HG03159 (cell line): ENCODE results near the gene ISY1.
"Not testable (repeated sequence)": the region's sequence is repeated elsewhere in the genome, so short reads cannot be mapped to it uniquely, and the experiment has no call there.

Experiments
- ATAC-seq: cut with Tn5 transposase; IDR thresholded peaks from one replicate; pipeline ENCODE4 v1.9.1; 2021; ENCODE audit warnings: mild to moderate bottlenecking, moderate library complexity; ENCODE audit not compliant: unreplicated experiment

Gene ISY1

DNA sequence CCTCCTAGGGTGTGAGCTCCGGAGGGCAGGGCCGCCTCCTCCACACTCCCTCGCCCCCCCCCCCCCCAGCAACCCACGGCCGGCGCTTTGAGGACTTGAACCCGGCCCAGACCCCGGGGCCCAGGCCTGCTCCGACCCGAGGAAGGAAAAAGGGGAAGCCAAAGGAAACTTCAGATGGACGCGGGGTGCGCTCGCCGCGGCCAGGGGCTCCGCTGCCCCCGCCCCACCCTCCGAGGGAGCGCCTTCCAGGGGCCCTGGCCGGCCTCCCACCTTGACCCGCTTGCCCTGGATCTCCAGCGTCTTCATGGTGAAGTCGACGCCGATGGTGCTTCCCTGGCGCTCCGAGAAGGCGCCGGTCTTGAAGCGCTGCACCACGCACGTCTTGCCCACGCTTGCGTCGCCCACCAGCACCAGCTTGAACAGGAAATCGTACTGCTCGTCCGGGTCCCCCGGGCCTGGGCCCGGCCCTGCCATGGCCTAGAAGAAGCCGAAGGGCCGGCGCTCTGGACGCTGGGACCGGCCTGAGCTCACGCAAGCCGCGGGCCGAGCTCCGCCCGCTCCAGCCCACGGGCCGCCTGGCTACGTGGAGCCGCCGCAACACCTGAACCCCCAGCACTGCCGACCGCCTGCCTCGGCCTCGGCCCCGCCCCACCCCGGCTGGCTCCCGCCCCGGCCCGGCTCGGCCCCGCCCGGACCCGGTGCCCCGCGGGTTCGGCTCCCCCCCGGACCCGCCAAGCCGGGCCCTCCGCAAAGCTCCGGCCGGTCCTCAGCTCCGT lies 39.7 kb downstream of the ISY1 start:
- ATAC-seq, result no peak

DNA sequence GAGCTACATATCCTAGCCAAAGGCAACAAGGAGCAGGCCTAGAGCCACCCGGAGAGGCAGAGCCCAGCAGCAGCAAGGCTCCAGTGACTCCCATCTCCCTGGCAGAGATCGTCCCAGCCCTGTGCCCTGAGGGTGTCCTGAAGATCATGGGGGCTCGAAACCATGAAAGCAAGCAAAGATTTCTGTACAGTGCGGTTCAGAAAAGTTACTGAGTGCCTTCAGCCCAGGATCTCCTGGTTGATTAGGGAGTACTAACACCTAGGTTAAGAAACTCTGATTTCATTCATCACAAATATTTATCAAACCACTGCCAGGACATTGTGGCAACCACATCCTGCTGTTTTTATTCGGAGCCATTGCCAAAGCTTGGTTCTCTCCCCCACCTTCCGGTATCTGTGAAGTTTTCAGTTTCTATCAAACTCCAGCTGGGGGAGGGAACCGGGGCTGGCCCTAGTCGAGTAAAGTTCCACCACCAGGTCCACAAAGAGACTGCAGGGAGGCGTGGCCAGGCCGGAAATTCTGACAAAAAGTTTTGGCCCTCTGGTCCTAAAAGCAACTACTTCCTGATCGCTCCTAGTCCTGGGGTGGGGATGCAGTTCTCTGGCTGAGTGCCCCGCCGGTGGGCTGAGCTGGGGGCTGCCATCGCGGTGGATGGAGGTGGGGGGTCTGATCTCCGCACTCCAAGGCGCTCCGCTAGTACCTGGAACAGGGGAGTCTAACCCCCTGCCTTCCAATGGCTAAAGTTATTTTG lies 40.4 kb downstream of the ISY1 start:
- ATAC-seq, result peak; percentile 70

DNA sequence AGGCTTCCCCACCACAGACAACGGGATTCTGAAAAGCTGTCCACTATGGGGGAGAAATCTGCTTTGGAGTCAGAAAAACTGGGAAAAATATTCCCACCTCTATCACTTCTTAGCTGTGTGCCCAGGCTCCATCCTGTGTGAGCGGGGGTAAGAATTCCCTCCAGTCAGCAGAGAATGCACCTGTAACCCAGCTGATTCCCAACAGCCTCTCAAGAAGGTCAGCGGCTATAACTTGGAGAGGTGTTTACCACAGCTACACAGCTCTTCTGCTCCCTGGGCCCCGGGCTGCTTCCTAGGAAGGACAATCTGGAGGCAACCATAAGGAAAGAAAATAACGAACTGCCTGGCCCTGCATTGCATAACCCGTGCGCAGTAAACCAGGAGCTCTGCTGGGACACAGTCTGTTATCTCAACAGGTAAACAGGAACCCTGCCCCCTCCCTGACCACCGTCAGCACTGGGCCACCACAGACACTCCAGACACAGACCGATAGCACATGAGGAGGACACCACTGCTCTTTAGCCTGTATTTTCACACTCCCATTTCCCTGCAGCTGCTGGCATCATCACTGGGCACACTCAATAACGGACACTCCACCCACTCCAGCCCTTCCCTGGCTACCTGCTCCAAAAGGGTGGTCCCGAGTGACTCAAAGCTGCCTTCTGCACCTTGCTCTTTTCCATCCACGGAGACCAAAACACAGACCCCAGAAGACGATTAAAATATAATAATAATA lies 41.3 kb downstream of the ISY1 start:
- ATAC-seq, result no peak

DNA sequence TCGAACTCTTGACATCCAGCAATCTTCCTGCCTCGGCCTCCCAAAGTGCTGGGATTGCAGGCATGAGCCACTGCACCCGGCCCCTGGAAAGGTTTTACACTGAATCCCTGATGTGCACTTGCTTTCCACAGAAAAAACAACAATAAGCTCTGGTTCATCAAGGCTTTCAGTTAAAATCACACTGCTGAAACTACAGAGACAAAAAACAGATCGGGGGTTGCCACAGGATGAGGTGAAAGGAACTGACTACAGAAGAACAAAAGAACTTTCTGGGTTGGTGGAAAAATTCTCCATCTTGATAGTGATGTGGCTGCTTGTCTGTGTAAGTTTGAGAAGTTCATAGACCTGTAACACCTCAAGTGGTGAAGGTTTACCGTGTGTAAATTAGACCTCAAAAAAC lies 42.1 kb downstream of the ISY1 start:
- no peak for ATAC-seq

DNA sequence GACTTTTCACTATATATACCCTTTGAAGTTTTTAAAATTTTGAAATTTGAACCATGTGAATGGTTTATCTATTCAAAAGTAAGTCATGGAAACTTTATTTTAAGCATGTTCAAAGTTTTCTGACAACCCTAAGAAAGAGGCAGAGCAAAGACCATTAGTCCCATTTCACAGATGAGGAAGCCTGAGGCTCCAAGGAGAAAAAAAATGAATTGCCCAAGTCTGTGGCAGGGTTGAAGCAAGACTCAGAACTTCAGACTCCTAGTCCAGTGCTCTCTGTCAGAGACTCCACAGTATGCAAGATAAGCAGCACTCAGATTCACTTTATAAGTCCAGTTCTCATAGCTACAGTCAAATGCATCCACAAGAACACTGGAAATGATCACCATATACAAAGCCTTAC lies 43.7 kb downstream of the ISY1 start:
- ATAC-seq, result no peak

DNA sequence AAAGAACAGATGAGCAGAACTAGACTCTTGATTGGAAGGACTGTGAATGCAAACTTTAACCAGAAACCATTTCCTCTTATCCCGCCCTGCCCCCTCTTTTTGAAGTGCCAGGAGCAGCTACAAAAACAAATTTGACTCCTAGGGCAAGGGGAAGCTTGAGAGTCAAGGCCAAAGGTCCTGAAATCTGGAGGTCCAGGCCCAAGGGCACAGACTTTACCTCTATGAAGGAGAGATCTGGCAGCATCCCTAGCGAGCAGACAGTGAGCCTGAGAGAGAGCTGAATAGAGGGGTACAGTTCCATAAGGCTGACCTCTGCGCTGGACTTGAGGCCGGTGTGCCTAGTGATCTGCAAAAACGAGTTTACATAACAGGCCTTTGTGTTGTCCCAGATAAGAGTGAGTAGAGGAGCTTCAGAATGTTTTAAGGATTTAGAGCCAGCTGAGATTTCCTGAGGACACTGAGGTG lies 44.3 kb downstream of the ISY1 start:
- ATAC-seq, result no peak

DNA sequence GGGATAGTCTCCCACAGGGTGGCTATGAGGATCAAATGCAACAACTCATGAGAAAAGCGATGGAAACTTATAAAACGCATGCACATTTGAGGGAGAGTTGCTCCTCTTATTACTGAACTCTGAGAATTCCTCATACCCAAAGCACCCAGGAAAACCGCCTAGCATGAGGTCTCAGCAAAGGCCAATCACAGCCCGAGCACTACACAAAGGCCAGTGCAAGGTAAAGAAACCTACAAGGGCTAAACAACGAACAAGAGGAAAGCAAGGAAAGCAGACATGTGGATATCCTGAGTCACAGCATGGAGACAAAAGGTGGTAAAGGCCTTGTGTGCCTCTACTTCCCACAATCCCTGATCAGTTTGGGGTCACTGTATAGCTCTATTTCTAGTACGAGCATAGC lies 46.4 kb downstream of the ISY1 start:
- ATAC-seq, result no peak

DNA sequence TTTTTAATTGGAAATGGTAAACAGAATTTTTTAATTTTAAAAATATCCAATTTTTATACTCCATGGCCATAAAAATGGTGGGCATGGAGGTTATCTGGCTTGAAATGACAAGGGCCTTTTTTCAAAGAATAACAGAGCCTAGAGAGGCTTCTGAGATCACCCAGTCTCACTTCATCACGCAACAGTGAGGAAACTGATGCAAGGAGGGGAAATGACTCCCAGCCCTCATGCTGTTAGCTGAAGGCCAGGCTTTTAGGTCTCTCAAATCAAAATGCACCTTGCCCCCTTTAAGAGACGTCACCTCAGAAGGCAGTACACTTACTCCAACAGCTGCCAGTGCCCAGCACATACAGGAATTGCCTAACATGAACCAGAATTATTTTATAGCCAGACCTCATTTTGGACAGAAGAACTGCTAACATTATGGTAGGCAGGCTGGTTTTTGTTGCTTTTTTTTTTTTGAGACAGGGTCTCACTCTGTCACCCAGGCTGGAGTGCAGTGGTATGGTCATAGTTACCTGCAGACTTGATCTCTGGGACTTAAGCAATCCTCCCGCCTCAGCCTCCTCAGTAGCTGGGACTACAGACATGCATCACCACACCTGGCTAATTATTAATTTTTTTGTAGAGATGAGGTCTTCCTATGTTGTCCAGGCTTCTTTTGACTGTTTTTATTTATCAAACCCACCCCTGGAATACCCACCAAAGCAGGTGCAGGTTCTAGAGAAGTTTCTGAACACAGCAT lies 48.4 kb downstream of the ISY1 start:
- ATAC-seq, result no peak

DNA sequence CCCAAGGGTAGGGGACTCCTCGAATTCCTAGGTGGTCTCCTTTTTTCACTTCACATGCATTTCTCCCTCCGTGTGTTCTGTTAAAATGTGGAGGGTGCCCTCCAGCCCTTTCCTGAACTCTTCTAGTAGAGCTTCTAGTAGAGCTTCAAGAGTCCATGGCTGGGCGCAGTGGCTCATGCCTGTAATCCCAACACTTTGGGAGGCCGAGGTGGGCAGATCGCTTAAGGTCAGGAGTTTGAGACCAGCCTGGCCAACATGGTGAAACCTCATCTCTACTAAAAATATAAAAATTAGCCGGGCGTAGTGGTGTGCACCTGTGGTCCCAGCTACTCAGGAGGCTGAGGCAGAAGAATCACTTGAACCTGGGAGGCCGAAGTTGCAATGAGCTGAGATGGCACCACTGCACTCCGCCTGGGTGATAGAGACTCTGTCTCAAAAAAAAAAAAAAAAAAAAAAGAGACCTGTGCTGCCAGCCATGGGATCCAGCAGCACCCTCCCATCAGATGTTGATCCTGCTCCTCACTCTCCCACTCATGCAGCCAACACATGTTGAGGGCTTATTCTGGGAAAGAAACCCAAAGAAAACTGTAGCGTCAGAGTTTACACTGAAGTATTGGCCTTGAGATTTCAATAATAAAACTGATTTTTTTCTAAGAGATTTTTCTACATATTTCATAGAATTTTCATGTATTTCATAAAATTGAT lies 49.6 kb downstream of the ISY1 start:
- not testable (repeated sequence) for ATAC-seq

DNA sequence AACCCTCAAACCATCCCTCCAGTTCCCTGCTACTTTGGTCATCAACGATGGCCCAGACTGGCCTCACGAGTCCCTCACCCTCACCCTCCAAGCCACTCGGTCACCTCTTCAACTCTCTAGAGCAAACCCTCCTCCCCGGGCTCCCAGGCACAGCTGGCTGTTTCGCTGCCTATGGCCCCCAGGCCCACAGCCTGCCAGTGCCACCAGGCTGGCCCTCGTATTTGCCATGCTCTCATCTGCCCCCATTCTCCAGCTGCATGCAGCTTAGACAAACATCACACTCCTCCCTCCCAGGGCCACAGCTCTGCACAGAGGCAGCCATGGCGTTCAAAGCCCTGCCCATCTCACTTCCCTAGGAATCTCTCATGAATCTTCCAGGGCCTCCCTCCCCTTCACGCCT lies 53.1 kb downstream of the ISY1 start:
- no peak for ATAC-seq

DNA sequence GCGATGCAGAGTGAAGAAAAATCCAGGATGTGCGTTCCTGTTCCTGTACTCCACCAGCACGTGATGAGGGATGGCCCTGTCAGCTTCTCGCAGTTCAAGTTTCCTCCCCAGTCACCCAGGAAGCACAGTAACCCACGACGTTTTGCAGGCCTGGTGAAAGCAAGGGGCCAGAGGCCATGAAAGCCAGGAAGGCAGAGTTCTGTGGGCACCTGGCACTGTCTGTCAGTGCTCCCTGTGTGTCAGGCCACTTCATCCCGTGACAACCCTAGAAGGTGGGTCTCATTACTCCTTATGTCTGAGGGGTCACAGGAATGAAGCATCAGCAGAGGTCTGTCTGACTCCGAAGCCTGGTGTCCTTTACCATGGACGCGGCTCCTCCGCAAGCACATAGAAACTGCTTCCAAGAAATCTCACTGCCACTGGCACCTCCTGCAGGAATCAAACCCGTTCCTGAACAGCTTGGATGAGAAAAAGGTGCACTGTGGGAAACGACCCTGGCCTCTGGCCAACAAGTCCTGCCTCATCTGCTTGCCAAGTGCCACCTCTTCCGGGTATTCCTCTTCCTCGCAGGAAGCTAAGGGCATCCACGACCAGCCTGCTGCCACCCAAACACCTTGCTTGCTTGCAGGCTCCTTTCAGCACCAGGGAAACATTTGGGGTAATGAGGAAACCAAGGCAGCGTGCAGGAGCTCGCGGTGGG lies 53.8 kb downstream of the ISY1 start:
- no peak for ATAC-seq

DNA sequence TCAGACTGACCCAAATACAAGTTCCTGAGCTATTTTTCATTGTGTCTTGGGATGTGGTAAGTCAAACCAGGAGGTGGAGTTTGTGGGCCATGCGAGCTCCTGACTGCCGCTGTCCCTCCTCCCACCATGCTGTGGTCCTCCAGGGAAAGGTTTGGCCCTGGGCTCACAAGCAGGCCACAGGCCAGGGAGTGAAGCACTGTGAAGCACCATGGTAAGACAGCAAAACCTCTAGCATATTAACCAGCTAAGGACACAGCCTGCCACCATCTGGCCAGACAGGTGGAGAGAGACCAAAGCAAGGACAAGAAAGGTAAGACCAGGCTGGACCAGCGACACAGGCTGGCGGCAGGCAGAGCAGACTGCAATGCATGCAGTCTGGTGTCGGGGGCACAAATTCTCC lies 54.5 kb downstream of the ISY1 start:
- ATAC-seq, result no peak

DNA sequence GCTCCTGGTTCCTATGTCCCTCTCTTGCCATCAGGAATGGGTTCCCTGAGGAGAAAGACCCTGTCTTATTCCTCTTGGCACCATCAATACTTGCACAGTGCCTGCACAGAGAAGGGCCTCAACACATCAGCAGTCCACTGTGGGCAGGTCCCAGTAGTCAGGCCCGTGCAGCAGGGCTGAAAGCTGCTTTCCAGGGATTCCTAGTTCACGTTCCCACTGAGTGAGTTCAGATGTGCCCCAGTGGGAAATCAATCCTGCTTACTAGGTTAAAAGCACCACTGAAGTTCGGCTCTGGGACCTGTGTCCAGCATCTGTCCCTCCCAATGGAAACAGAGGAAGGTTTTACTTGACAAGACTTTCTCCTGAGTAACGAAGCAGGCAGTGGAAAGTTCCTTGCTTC lies 55.0 kb downstream of the ISY1 start:
- no peak for ATAC-seq

DNA sequence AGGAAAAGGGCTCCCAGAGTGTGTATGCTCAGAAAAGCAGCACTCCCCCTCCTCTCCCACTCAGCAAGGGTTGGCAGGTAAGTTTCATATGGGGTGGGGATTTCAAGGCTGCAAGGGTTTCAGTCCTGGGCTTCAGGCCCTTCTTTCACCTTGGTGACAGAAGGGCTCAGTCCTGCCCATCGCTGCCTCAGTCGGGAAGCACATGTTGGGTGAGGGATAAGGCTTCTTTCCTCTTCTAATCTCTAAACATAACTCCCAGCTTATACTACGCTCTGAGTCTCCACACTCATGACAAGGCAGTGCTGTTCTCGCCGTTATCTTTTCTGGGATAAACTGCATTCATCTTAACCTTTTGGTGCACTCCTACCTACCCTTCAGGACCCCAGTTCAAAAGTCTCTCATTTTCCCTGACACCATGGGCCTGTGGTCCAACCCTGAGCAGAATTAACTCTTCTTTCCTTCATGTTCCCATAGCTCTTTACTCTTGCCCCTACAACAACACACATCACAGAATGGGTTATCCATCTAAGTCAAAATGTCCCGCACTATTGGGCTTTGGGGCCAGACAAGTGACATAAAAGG lies 56.3 kb downstream of the ISY1 start:
- no peak for ATAC-seq

DNA sequence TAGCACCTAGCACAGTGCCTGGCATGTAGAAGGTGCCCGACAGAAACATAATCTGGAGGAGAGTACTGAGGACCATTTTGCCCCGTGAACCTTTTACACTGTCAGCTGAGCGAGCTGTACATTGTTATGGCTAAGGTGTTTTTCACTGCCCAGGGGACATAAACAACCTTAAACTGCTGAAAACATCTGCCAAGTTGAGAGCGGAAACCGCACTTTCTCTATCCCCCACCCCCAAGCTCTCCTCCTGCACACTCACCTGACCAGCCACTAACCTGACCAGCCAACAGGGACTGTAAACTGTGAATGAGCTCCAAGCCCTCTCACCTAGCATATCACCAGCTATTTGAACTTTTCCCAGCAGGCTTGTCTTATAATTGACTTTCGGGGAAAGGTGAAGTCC lies 56.8 kb downstream of the ISY1 start:
- no peak for ATAC-seq

DNA sequence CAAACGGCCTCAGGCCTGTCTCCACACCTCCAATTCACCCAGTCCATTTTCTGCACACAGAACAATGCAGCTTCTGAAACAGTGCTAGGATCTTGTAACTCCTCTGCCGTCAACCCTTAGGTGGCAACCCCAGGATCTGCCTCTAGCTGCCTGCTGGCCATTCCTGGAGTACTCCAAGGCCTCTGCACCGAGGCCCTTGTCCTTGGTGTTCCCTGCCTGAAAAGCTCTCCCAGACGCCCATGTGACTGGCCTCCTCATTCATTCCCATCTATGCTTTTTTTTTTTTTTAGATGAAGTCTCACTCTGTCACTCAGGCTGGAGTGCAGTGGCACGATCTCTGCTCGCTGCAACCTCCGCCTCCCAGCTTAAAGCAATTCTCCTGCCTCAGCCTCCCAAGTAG lies 57.6 kb downstream of the ISY1 start:
- no peak for ATAC-seq

DNA sequence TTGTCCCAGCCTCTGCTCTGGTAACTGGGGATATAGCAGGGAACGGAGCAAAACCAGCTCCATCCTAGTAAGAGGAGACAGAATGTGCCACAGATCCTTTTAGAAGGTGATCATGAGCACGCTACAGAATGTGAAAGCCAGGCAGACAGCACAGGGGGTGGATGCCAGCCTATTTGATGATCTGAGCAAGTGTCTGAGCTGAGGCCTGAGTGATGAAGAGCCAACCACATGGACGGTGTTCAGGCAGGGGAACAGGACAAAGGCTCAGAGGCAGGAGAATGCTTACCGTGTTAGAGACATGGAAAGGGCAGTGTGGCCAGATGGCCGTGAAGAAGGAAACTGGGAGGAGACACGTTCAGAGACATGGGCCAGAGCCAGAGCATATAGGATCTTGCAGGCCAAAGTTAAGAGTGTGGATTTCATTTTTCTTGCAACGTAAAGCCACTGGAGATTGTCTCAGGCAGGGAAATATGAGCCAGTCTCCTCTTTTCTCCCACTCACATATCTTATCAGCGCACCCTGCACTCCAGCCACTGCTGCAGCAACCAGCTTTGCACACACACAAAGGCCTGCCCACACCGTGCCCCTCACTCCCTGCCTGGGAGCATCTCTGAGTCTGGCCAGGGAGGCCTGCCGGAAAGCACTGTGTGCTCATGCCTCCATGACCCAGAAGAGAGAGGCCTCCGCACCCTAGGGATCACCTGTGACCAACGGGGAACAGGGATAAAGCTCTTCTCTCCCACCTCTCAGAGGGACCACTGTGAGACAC lies 59.3 kb downstream of the ISY1 start:
- no peak for ATAC-seq

DNA sequence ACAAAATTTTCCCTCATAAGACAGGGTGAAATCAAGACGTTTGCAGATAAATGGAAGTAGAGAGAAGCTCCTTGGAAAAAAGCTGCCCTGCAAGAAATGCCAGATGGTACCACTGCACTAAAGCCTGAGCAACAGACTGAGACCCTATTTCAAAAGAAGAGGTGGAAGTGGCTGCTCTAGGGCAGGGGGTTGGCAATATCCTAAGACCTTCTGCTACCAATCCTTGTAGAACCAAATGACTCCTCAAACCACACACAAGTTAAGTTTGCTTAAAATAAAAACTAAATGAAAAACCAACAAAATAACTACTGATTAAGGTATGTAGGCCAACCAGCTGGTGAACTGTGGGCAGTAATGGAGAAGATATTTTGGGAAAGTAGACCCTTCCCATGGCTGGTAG lies 60.6 kb downstream of the ISY1 start:
- no peak for ATAC-seq

DNA sequence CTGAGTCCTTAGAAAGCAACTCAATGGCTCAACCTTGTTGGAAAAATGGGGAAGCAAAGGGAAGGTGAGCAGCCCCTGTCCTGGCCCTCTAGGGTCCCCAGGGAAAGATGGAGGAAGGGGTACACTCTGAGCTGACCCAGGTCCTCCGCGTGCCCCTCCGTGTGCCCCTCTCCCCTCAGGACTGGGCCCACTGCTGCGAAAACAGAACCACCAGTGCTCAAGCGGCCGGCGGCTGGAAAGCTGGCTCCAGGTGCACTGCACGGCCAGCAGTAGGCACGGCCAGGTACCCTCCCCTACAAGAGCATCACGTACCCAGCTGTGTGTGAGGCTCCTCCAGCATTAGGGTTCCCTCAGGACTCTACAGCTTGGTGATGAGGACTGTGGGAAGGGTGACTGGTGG lies 65.6 kb downstream of the ISY1 start:
- ATAC-seq, result no peak
